Right renal pelvis (tissue), 4 donors: ENCODE data around the gene CD74. TPM values are rescaled to one million over a fixed set of nuclear protein-coding genes. Genes with fewer than 3 reads are reported as not detected.
A peak's percentile ranks its signal among the peaks of the same experiment; 100 is the strongest.
"Not testable (repeated sequence)": the region's sequence is repeated elsewhere in the genome, so short reads cannot be mapped to it uniquely, and the experiment has no call there.

Source experiments
- DNase-seq, 4 donors: peaks; one replicate each; pipeline ENCODE4 v3.0.0-alpha.2; 2013; ENCODE audit warnings: low read depth in 4 of 4, low spot score in 3 of 4, missing footprints in 1 of 4
- polyA plus RNA-seq, 4 donors: library from polyadenylated mRNA; unstranded; fragments of 120-200 nt; gene quantifications; one replicate each; pipeline ENCODE4 v1.2.1, GENCODE V29; 2013; ENCODE audit not compliant: insufficient read length in 4 of 4

Gene CD74
- polyA plus RNA-seq, 4 donors: 288 to 366 (median 315) TPM

GRCh38 chr5:150442699-150443080 is 30.0 kb upstream of the CD74 start:
- no peak for DNase-seq

- no peak for DNase-seq
These were observed 29.3 kb upstream of the CD74 start for GRCh38 chr5:150441813-150442698.

- no peak for DNase-seq
These were observed 28.5 kb upstream of the CD74 start for GRCh38 chr5:150440948-150441812.

- no peak for DNase-seq
These were observed 26.3 kb upstream of the CD74 start for GRCh38 chr5:150438873-150439546.

GRCh38 chr5:150436141-150436680 is 23.5 kb upstream of the CD74 start:
- peak; percentile 66 to 82 (median 72) for DNase-seq

- no peak for DNase-seq
These were observed 21.8 kb upstream of the CD74 start for GRCh38 chr5:150434464-150434863.

- DNase-seq: no peak
These were observed 18.9 kb upstream of the CD74 start for GRCh38 chr5:150431574-150431973.

- no peak for DNase-seq
These were observed 18.3 kb upstream of the CD74 start for GRCh38 chr5:150431048-150431447.

- no peak for DNase-seq
These were observed 16.7 kb upstream of the CD74 start for GRCh38 chr5:150429410-150429873.

- DNase-seq: no peak
These were observed 16.3 kb upstream of the CD74 start for GRCh38 chr5:150428978-150429377.

GRCh38 chr5:150428106-150428876 is 15.6 kb upstream of the CD74 start:
- no peak for DNase-seq

- DNase-seq: not testable (repeated sequence)
These were observed 13.5 kb upstream of the CD74 start for GRCh38 chr5:150426165-150426564.

GRCh38 chr5:150422758-150423157 is 10.0 kb upstream of the CD74 start:
- DNase-seq: no peak

- DNase-seq: no peak
These were observed 9.4 kb upstream of the CD74 start for GRCh38 chr5:150422075-150422474.

- DNase-seq: no peak
These were observed 7.0 kb upstream of the CD74 start for GRCh38 chr5:150419630-150420270.

- DNase-seq: not testable (repeated sequence)
These were observed 1.4 kb upstream of the CD74 start for GRCh38 chr5:150413902-150414790.

- no peak for DNase-seq
These were observed 629 bp upstream of the CD74 start for GRCh38 chr5:150413176-150413901.
